NCI-H345 treated with DMSO at 0.1 percent for 48 hours (cell line): ENCODE measurements around the gene GAR1.
"Not testable (repeated sequence)": the region's sequence is repeated elsewhere in the genome, so short reads cannot be mapped to it uniquely, and the experiment has no call there.

Experiments used
- DNase-seq: peaks from one replicate; lab custom pipeline; 2025; ENCODE audit not compliant: unreplicated experiment; lab: John Stamatoyannopoulos, UW

GAR1 gene

GRCh38 chr4:109846395-109847098 lies 31.0 kb downstream of the GAR1 start:
- no peak for DNase-seq

DNA sequence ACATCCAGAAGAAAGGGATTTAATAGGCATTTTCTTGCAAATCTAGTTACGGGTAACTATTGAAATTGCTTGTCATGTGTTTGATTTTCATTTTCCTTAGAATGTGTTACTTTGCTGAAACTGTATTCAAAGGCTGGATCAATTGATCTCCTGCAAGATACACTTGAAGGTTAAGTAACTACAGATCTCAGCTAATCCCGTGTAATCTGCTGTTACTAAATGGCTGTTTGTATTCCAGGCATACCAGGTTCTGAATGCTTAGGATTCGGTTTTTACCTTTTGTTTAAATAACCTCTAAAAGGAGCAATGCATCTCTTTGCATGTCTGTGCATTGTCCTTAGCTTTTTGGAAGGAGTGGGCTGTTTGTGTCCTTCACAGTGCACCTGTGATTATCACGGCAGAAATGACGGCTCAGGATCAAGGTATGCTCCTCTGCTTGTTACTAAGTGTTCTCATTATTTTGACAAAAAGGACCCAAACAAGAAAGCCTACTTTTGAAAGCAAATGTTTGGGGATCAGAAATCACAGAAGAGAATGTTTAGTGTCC lies 32.4 kb downstream of the GAR1 start, which contains the start of gene LRIT3:
Gene LRIT3, plus strand, starts transcription at position 212 of the 547 bp plus-strand sequence. Its CDS starts 95 bp downstream, at position 307.
- no peak for DNase-seq

DNA sequence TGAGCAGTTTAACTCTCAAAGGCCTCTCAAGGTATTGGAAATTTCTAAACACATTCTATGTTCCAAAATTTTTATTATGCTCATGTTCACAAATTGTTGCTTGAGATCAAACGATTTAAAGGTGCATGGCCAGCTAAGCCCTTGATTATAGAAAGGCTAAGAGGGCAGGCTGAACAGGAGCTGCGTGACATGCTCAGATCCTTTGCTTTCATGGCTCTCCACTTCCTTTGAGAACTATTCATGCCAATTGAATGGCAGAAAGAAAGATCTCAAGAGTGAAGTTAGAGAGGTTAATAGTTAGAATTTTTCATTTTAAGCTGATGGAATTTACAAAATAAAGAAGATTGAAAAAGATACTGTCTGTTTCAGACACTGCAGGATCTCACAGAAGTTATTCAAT lies 32.9 kb downstream of the GAR1 start:
- no peak for DNase-seq

GRCh38 chr4:109850601-109851000 lies 35.0 kb downstream of the GAR1 start:
- no peak for DNase-seq

- not testable (repeated sequence) for DNase-seq
Measured at GRCh38 chr4:109859426-109860300, 44.1 kb downstream of the GAR1 start.

DNA sequence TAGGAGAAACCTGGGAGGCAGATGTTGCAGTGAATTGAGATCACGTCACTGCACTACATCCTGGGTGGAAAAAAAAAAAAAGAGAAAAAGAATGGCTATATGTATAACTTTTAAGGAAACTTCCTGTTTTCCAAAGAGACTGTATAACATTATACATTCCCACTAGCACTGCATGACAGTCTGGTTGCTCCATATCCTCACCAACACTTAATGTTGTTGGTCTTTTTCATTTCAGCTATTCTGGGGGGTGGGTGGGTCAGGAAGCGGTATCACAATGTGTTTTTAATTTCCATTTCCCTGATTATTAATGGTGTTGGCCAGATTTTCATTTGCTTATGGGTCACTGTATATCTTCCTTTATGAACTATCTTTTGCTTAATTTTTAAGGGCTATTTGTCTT lies 45.7 kb downstream of the GAR1 start:
- DNase-seq: no peak

- DNase-seq: no peak
Measured at GRCh38 chr4:109861916-109862511, 46.5 kb downstream of the GAR1 start.

DNA sequence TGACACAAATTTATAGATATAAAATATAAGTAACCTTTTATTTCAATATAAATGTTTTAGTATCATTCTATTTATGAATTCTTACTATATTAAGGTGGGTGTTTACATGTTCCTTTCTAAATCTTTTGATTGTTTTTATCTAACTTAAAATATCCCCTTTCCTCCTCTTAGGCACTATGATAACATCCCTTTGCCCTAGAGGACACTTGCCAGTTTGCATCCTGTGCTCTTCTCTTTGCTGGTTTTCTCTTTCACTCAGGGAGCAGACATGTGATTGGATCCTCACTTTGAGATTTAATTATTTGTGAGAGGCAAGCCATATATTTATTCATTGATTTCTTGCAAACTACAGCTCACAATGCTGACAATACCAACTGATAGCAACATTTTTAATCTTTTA lies 48.6 kb downstream of the GAR1 start:
- no peak for DNase-seq

DNA sequence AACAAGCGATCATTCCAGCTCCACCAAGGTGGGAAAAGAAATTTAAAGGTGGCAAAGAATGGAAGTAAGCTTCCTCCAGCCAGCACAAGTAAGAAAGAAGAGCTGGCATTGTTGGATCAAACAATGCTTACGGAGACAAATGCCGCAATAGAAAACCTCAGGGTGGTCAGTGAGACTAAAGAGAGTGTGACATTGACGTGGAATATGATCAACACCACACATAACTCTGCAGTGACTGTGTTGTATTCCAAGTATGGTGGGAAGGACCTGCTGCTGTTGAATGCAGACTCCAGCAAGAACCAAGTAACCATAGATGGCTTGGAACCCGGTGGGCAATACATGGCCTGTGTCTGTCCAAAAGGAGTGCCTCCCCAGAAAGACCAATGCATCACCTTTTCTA lies 54.5 kb downstream of the GAR1 start:
- DNase-seq: no peak

- DNase-seq: no peak
Measured at GRCh38 chr4:109872065-109872464, 56.5 kb downstream of the GAR1 start.

- no peak for DNase-seq
Measured at GRCh38 chr4:109872950-109873656, 57.5 kb downstream of the GAR1 start.

DNA sequence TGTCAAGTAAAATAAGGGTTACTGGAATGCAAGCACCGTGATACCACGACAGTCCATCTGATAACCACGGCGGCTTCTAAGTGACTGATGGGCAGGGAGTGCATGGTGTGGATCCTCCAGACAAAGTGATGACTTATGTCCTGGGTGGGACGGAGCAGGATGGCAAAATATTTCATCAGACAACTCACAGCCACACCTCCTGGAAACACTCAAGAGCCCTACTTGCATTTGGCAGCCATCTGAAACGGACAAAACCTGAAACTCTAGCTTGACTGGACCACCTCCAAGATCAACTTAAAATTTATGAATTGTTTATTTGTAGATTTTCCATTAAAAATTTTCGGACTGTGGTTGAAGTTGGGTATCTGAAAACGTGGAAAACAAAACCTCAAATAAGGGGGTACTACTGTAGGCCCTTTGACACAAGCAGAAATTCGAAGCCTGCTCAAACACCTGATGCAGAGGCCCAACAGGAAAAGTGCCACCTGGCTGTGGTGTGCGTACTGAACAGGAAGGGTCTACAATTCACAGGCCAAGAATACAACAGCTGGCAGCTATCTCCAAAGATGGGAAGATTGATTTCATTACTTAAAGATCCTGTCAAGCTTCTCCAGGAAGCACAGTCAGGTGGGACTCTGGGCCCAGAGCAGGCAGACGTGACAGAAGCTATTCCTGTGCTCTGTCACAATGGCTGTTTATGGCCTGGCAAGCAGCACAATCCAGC lies 58.4 kb downstream of the GAR1 start:
- DNase-seq: no peak
